Measurements from ENCODE around the gene PLEKHB1. TPM values are rescaled to one million over a fixed set of nuclear protein-coding genes. Genes with fewer than 3 reads are reported as not detected.

PLEKHB1 gene
- total RNA-seq, 3 donors from 2014 or later (not counting 1 experiment from before 2014, with no cell fraction given) = 2.9 to 4.3 (median 3.9) TPM

DNA sequence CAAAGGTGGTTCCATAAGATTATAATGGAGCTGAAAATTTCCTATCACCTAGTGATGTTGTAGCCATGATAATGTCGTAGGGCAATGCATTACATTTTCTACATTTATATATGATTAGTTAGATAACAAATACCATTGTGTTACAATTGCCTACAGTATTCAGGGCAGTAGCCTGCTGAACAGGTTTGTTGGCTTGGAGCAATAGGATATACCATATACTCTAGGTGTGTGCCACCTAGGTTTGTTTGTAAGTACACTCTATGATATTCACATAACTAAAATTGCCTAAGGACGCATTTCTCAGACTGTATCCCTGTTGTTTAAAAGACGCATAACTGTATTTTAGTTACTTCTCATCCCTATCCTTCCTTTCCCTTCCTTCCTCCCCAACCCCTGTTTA is 13.6 kb downstream of the PLEKHB1 start:
- intact Hi-C loops (cut with micrococcal nuclease) = loop anchor here (2.0 kb wide), 1 partner anchor 353 kb away; no protein-coding TSS in a partner anchor
- H3K9me3 Mint-ChIP-seq = no peaks in the 10 kb centered on the region
- peaks cover 0 to 7% of the 10 kb centered on the region in 2 donors for H3K4me1 Mint-ChIP-seq
- TF ChIP-seq, protein P1, sequence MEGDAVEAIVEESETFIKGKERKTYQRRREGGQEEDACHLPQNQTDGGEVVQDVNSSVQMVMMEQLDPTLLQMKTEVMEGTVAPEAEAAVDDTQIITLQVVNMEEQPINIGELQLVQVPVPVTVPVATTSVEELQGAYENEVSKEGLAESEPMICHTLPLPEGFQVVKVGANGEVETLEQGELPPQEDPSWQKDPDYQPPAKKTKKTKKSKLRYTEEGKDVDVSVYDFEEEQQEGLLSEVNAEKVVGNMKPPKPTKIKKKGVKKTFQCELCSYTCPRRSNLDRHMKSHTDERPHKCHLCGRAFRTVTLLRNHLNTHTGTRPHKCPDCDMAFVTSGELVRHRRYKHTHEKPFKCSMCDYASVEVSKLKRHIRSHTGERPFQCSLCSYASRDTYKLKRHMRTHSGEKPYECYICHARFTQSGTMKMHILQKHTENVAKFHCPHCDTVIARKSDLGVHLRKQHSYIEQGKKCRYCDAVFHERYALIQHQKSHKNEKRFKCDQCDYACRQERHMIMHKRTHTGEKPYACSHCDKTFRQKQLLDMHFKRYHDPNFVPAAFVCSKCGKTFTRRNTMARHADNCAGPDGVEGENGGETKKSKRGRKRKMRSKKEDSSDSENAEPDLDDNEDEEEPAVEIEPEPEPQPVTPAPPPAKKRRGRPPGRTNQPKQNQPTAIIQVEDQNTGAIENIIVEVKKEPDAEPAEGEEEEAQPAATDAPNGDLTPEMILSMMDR (IDR thresholded peaks at IDR 0.05) = no peak
- no peak overlapping the region for H3K27ac Mint-ChIP-seq
- no peaks in the 10 kb centered on the region for H3K27me3 Mint-ChIP-seq (ENCODE audit: low read depth in 2 of 2)
- Histone ChIP-seq H3K9me3 (ENCODE audit: control insufficient read depth, insufficient read depth, low read length) (no peaks in the 10 kb centered on the region), H3K27ac (ENCODE audit: low read length) (no peak overlapping the region), H3K36me3 (ENCODE audit: control insufficient read depth, insufficient read depth, low read length) (no peaks in the 10 kb centered on the region), H3K4me1 (ENCODE audit: control insufficient read depth, insufficient read depth, low read length) (peaks cover 12% of the 10 kb centered on the region), H3K27me3 (ENCODE audit: control insufficient read depth, insufficient read depth, low read length) (peaks cover 7% of the 10 kb centered on the region), H3K4me3 (ENCODE audit: low read length) (no peak overlapping the region)
- WGBS (ENCODE audit: insufficient coverage) = 94% methylated on average over 2 of the region's 3 CpGs
- H3K36me3 Mint-ChIP-seq = no peaks in the 10 kb centered on the region
- no peak for DNase-seq
- peak overlapping the region; percentile 17 for H3K4me3 Mint-ChIP-seq
- no peak for ATAC-seq

DNA sequence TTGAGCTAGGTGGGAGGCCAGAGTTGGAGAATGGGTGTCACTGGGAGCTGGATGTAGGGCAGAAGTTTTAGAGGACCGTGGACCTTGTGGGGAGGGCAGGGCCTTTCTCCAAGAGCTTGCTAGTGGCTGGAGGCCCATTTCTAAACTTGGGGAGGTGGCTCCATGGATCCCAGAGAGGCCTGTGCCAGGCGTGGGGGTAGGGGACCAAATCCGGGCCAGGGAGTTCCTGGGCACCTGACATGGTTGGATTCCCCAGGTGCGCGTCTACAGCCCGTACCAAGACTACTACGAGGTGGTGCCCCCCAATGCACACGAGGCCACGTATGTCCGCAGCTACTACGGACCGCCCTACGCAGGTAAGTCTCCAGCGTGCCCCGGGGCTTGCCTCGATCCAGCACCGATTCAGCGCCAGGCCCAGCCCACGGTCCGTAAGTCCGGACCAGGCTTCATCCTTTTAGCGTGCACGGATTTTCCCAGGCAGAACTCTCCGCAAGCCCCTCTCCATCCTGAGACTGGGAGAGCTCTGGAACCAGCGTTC is 14.2 kb downstream of the PLEKHB1 start:
- peak overlapping the region; percentile 55 for H3K4me3 Mint-ChIP-seq
- H3K4me3 ChIP-seq (ENCODE audit: low read length) = peak overlapping the region; percentile 4
- no peaks in the 10 kb centered on the region for H3K9me3 Mint-ChIP-seq
- peak in 1 of 3 donors; percentile 14 for ATAC-seq
- peaks cover 7% of the 10 kb centered on the region for H3K27me3 ChIP-seq (ENCODE audit: control insufficient read depth, insufficient read depth, low read length)
- peaks cover 0 to 7% of the 10 kb centered on the region in 2 donors for H3K4me1 Mint-ChIP-seq
- TF ChIP-seq, protein P1 (IDR thresholded peaks at IDR 0.05) = no peak
- no peaks in the 10 kb centered on the region for H3K27me3 Mint-ChIP-seq (ENCODE audit: low read depth in 2 of 2)
- no peaks in the 10 kb centered on the region for H3K9me3 ChIP-seq (ENCODE audit: control insufficient read depth, insufficient read depth, low read length)
- no peak overlapping the region for H3K27ac Mint-ChIP-seq
- H3K4me1 ChIP-seq (ENCODE audit: control insufficient read depth, insufficient read depth, low read length) = peaks cover 12% of the 10 kb centered on the region
- WGBS (ENCODE audit: insufficient coverage) = 39% methylated on average over 25 of the region's 25 CpGs
- H3K36me3 Mint-ChIP-seq = no peaks in the 10 kb centered on the region
- H3K27ac ChIP-seq (ENCODE audit: low read length) = no peak overlapping the region
- H3K36me3 ChIP-seq (ENCODE audit: control insufficient read depth, insufficient read depth, low read length) = no peaks in the 10 kb centered on the region
- no peak for DNase-seq
- intact Hi-C loops (cut with micrococcal nuclease) = loop anchor here (1.0 to 2.0 kb wide), 3 partner anchors 35 to 354 kb away; no protein-coding TSS in a partner anchor

DNA sequence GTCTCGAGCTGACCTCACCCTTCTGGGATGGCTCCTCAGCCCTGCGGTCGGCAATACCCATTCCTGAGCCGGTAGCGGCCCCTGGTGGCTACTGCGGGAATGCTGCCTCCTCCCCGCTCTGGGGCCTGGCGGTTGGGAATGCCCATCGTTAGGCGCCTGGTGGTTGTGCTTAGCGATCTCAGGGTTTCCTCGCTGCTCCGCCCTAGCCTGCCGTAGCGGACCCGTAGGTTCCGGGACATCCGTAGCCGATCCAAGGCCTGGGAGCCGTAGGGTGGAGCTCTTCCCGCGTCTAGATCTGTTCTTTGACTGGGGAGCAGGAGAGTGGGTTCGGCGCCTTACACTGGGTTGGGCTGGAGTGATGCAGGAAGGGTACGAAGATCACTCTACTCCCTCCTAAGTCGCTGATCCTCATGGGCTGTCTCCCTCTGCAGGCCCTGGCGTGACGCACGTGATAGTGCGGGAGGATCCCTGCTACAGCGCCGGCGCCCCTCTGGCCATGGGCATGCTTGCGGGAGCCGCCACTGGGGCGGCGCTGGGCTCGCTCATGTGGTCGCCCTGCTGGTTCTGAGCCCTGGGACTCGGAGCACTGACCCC is 14.8 kb downstream of the PLEKHB1 start:
- Histone ChIP-seq H3K36me3 (ENCODE audit: control insufficient read depth, insufficient read depth, low read length) (no peaks in the 10 kb centered on the region), H3K27ac (ENCODE audit: low read length) (no peak overlapping the region), H3K9me3 (ENCODE audit: control insufficient read depth, insufficient read depth, low read length) (no peaks in the 10 kb centered on the region), H3K4me1 (ENCODE audit: control insufficient read depth, insufficient read depth, low read length) (peaks cover 12% of the 10 kb centered on the region), H3K27me3 (ENCODE audit: control insufficient read depth, insufficient read depth, low read length) (peaks cover 7% of the 10 kb centered on the region), H3K4me3 (ENCODE audit: low read length) (peak overlapping the region; percentile 4)
- 6% methylated on average over 40 of the region's 40 CpGs for WGBS (ENCODE audit: insufficient coverage)
- TF ChIP-seq, protein P1 (IDR thresholded peaks at IDR 0.05) = peak; percentile 88
- intact Hi-C loops (cut with micrococcal nuclease) = loop anchor here (1.0 to 2.0 kb wide), 3 partner anchors 36 to 354 kb away; no protein-coding TSS in a partner anchor
- Mint-ChIP-seq H3K27me3 (ENCODE audit: low read depth in 2 of 2) (no peaks in the 10 kb centered on the region), H3K27ac (no peak overlapping the region), H3K4me3 (peak overlapping the region; percentile 55), H3K36me3 (no peaks in the 10 kb centered on the region), H3K4me1 (peaks cover 0 to 7% of the 10 kb centered on the region in 2 donors), H3K9me3 (no peaks in the 10 kb centered on the region)
- DNase-seq (peak; percentile 81 to 90), ATAC-seq (peak; percentile 89 to 97 (median 97))

Data from natural killer cell (primary cell).